ENCODE results near the gene RALGPS2.

The RALGPS2 gene

GRCh38 chr1:178886551-178886950 is 161.5 kb downstream of the RALGPS2 start:
- no peaks in the 10 kb centered on the region for H3K9me3 Mint-ChIP-seq
- ATAC-seq (no peak), DNase-seq (ENCODE audit: low spot score in 2 of 2) (no peak)
- H3K4me1 Mint-ChIP-seq = no peaks in the 10 kb centered on the region
- H3K4me3 Mint-ChIP-seq = no peak overlapping the region
- H3K27ac Mint-ChIP-seq = no peak overlapping the region
- H3K36me3 Mint-ChIP-seq = no peaks in the 10 kb centered on the region

- no peak for DNase-seq (ENCODE audit: low spot score in 2 of 2)
- Mint-ChIP-seq H3K4me1 (no peaks in the 10 kb centered on the region), H3K36me3 (no peaks in the 10 kb centered on the region), H3K4me3 (no peak overlapping the region), H3K27ac (no peak overlapping the region), H3K9me3 (peaks cover 3% of the 10 kb centered on the region)
- no peak for ATAC-seq
Observed at GRCh38 chr1:178895928-178896327, 170.9 kb downstream of the RALGPS2 start.

- Mint-ChIP-seq H3K36me3 (no peaks in the 10 kb centered on the region), H3K9me3 (peaks cover 3% of the 10 kb centered on the region), H3K4me1 (no peaks in the 10 kb centered on the region), H3K27ac (no peak overlapping the region), H3K4me3 (no peak overlapping the region)
- ATAC-seq (no peak), DNase-seq (ENCODE audit: low spot score in 2 of 2) (no peak)
Observed at GRCh38 chr1:178898401-178898800, 173.4 kb downstream of the RALGPS2 start.

GRCh38 chr1:178899402-178899801 is 174.4 kb downstream of the RALGPS2 start:
- Mint-ChIP-seq H3K4me3 (no peak overlapping the region), H3K36me3 (no peaks in the 10 kb centered on the region), H3K27ac (no peak overlapping the region), H3K4me1 (no peaks in the 10 kb centered on the region), H3K9me3 (peaks cover 3% of the 10 kb centered on the region)
- no peak for ATAC-seq
- DNase-seq (ENCODE audit: low spot score in 2 of 2) = no peak

- Mint-ChIP-seq H3K9me3 (no peaks in the 10 kb centered on the region), H3K4me3 (no peak overlapping the region), H3K27ac (no peak overlapping the region), H3K4me1 (no peaks in the 10 kb centered on the region), H3K36me3 (no peaks in the 10 kb centered on the region)
- DNase-seq (ENCODE audit: low spot score in 2 of 2) = no peak
- ATAC-seq = no peak
Observed at GRCh38 chr1:178901482-178902125, 176.6 kb downstream of the RALGPS2 start.

GRCh38 chr1:178908358-178908757 is 183.3 kb downstream of the RALGPS2 start:
- Mint-ChIP-seq H3K4me1 (no peaks in the 10 kb centered on the region), H3K27ac (no peak overlapping the region), H3K9me3 (no peaks in the 10 kb centered on the region), H3K4me3 (no peak overlapping the region), H3K36me3 (no peaks in the 10 kb centered on the region)
- no peak for DNase-seq (ENCODE audit: low spot score in 2 of 2)
- no peak for ATAC-seq

- H3K36me3 Mint-ChIP-seq = no peaks in the 10 kb centered on the region
- no peak overlapping the region for H3K27ac Mint-ChIP-seq
- no peaks in the 10 kb centered on the region for H3K4me1 Mint-ChIP-seq
- H3K9me3 Mint-ChIP-seq = no peaks in the 10 kb centered on the region
- no peak overlapping the region for H3K4me3 Mint-ChIP-seq
- no peak for DNase-seq (ENCODE audit: low spot score in 2 of 2)
- ATAC-seq = no peak
Observed at GRCh38 chr1:178910023-178910422, 185.0 kb downstream of the RALGPS2 start.

- Mint-ChIP-seq H3K36me3 (no peaks in the 10 kb centered on the region), H3K4me1 (no peaks in the 10 kb centered on the region), H3K27ac (no peak overlapping the region), H3K4me3 (no peak overlapping the region), H3K9me3 (no peaks in the 10 kb centered on the region)
- ATAC-seq (no peak), DNase-seq (ENCODE audit: low spot score in 2 of 2) (no peak)
Observed at GRCh38 chr1:178912597-178912996, 187.6 kb downstream of the RALGPS2 start.

- Mint-ChIP-seq H3K36me3 (no peaks in the 10 kb centered on the region), H3K9me3 (no peaks in the 10 kb centered on the region), H3K27ac (no peak overlapping the region), H3K4me3 (no peak overlapping the region), H3K4me1 (no peaks in the 10 kb centered on the region)
- no peak for ATAC-seq
- DNase-seq (ENCODE audit: low spot score in 2 of 2) = no peak
Observed at GRCh38 chr1:178916448-178917174, 191.6 kb downstream of the RALGPS2 start.

GRCh38 chr1:178918308-178918707 is 193.3 kb downstream of the RALGPS2 start:
- H3K36me3 Mint-ChIP-seq = no peaks in the 10 kb centered on the region
- H3K9me3 Mint-ChIP-seq = no peaks in the 10 kb centered on the region
- H3K4me3 Mint-ChIP-seq = no peak overlapping the region
- no peaks in the 10 kb centered on the region for H3K4me1 Mint-ChIP-seq
- no peak overlapping the region for H3K27ac Mint-ChIP-seq
- no peak for DNase-seq (ENCODE audit: low spot score in 2 of 2)
- ATAC-seq = no peak

GRCh38 chr1:178918955-178919354 is 193.9 kb downstream of the RALGPS2 start:
- no peak for DNase-seq (ENCODE audit: low spot score in 2 of 2)
- Mint-ChIP-seq H3K9me3 (no peaks in the 10 kb centered on the region), H3K36me3 (no peaks in the 10 kb centered on the region), H3K27ac (no peak overlapping the region), H3K4me1 (no peaks in the 10 kb centered on the region), H3K4me3 (no peak overlapping the region)
- ATAC-seq = no peak

- DNase-seq (ENCODE audit: low spot score in 2 of 2) (no peak), ATAC-seq (no peak)
- Mint-ChIP-seq H3K4me1 (no peaks in the 10 kb centered on the region), H3K9me3 (no peaks in the 10 kb centered on the region), H3K4me3 (no peak overlapping the region), H3K27ac (no peak overlapping the region), H3K36me3 (no peaks in the 10 kb centered on the region)
Observed at GRCh38 chr1:178919581-178919980, 194.5 kb downstream of the RALGPS2 start.

GRCh38 chr1:178921499-178921898 is 196.5 kb downstream of the RALGPS2 start:
- H3K4me3 Mint-ChIP-seq = no peak overlapping the region
- H3K27ac Mint-ChIP-seq = no peak overlapping the region
- no peak for DNase-seq (ENCODE audit: low spot score in 2 of 2)
- no peaks in the 10 kb centered on the region for H3K4me1 Mint-ChIP-seq
- no peaks in the 10 kb centered on the region for H3K9me3 Mint-ChIP-seq
- no peaks in the 10 kb centered on the region for H3K36me3 Mint-ChIP-seq
- ATAC-seq = no peak

GRCh38 chr1:178923512-178923911 is 198.5 kb downstream of the RALGPS2 start:
- Mint-ChIP-seq H3K9me3 (no peaks in the 10 kb centered on the region), H3K4me3 (no peak overlapping the region), H3K36me3 (no peaks in the 10 kb centered on the region), H3K27ac (no peak overlapping the region), H3K4me1 (no peaks in the 10 kb centered on the region)
- DNase-seq (ENCODE audit: low spot score in 2 of 2) (no peak), ATAC-seq (no peak)

- Mint-ChIP-seq H3K36me3 (no peaks in the 10 kb centered on the region), H3K4me1 (no peaks in the 10 kb centered on the region), H3K9me3 (no peaks in the 10 kb centered on the region), H3K4me3 (no peak overlapping the region), H3K27ac (no peak overlapping the region)
- no peak for ATAC-seq
- DNase-seq (ENCODE audit: low spot score in 2 of 2) = no peak
Observed at GRCh38 chr1:178926046-178926445, 201.0 kb downstream of the RALGPS2 start.

GRCh38 chr1:178927003-178927402 is 202.0 kb downstream of the RALGPS2 start:
- Mint-ChIP-seq H3K4me3 (no peak overlapping the region), H3K36me3 (no peaks in the 10 kb centered on the region), H3K9me3 (no peaks in the 10 kb centered on the region), H3K27ac (no peak overlapping the region), H3K4me1 (no peaks in the 10 kb centered on the region)
- no peak for DNase-seq (ENCODE audit: low spot score in 2 of 2)
- no peak for ATAC-seq

Measured in stimulated activated effector memory CD8-positive, alpha-beta T cell treated with anti-CD3 and anti-CD28 coated beads, Interleukin-12 subunit alpha, Interleukin-12 subunit beta, amount 100 ng/mL, for 72 hours (primary cell).